Measurements from ENCODE around the gene MADCAM1.
A peak's percentile ranks its signal among the peaks of the same experiment; 100 is the strongest.

The MADCAM1 gene

DNA sequence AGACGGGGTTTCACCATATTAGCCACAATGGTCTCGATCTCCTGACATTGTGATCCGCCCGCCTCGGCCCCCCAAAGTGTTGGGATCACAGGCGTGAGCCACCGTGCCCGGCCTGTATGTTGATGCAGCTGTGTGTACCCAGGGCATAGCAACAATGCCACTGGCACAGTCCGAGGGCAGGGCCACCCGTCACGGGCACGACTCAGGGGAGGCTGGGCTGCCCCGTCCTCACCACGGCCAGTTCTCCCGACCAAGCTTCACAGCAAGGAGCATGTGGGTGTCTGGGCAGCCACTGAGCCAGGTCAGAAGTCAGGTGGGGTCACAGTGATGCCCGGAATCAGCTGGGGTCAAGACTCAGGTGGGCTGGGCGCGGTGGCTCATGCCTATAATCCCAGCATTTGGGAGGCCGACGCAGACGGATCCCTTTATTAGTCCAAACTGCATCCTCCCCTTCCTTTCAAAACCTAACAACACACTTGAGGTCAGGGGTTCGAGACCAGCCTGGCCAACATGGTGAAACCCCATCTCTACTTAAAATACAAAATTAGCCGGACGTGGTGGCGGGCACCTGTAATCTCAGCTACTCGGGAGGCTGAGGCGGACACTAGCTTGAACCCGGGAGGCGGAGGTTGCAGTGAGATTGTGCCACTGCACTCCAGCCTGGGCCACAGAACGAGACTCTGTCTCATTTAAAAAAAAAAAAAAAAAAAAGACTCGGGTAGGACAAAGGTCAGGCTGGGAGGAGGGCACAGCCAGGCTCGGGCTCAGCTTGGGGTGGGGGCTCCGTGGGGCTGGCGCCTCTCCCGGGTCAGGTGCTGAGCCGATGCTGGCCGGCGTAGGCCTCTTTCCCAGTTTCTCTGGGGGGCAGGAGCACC, 34.1 kb downstream of the MADCAM1 start:
- DNase-seq (ENCODE audit: insufficient read length, low spot score) (no peak), FAIRE-seq (no peak)
- TF ChIP-seq PAX5 (IDR thresholded peaks at IDR 0.05; ENCODE audit: insufficient read depth, low read length, severe bottlenecking) (no peak), POLR2A (IDR thresholded peaks at IDR 0.05; ENCODE audit: low read depth, low read length) (no peak), TAF1 (IDR thresholded peaks at IDR 0.05; ENCODE audit: low read depth, low read length) (no peak), SPI1 (IDR thresholded peaks at IDR 0.05; ENCODE audit: low read depth, low read length) (no peak), POU2F2 (IDR thresholded peaks at IDR 0.05; ENCODE audit: low read depth, low read length) (no peak), POLR2AphosphoS5 (IDR thresholded peaks at IDR 0.05; ENCODE audit: low read depth, low read length) (no peak)

DNA sequence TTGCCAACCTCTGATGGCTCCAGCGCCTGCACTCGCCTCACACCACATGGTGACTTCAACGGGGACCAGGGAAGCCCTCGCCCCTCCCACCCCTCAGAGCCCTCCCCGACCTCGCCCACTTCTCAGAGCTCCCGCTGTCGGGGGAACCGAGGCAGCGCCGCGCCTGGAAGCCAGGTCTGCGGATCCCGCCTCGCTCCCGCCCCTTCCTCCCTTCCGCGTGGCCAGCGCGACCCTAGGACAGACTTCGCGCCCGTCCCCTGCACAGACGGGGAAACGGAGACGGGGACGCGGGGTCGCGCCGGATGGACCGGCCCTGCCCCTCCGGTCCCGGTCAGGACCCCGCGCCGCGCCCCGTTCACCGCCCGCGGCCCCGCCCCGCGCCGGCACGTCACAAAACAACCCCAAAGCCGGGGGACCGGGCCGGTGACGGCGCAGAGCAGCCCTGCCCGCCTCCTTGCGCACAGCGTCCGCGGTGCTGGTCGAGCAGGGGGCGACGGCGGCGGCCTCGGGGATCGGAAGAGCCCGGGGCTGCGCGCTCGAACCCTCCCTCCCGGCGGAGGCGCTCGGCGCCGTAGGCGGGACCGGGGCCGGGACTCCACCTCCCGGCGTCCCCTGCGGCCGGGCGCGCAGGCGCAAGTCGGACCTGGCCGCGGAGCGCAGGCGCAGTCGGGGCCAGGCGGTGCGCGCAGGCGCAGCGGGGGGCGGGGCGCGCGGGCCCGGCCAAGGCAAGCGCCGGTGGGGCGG, 34.9 kb downstream of the MADCAM1 start:
- FAIRE-seq: peak; percentile 97
- DNase-seq (ENCODE audit: insufficient read length, low spot score): peak; percentile 99
- no peak for TF ChIP-seq SPI1 (IDR thresholded peaks at IDR 0.05; ENCODE audit: low read depth, low read length)
- no peak for TF ChIP-seq PAX5 (IDR thresholded peaks at IDR 0.05; ENCODE audit: insufficient read depth, low read length, severe bottlenecking)
- TF ChIP-seq POLR2AphosphoS5 (IDR thresholded peaks at IDR 0.05; ENCODE audit: low read depth, low read length): no peak
- 0 out of 2 replicates have a peak, but pooled peaks have one; percentile 22 for TF ChIP-seq POLR2A (IDR thresholded peaks at IDR 0.05; ENCODE audit: low read depth, low read length)
- 0 out of 2 replicates have a peak, but pooled peaks have one; percentile 15 for TF ChIP-seq POU2F2 (IDR thresholded peaks at IDR 0.05; ENCODE audit: low read depth, low read length)
- peak; percentile 44; the same call in 1 of the 2 replicates for TF ChIP-seq TAF1 (IDR thresholded peaks at IDR 0.05; ENCODE audit: low read depth, low read length)

DNA sequence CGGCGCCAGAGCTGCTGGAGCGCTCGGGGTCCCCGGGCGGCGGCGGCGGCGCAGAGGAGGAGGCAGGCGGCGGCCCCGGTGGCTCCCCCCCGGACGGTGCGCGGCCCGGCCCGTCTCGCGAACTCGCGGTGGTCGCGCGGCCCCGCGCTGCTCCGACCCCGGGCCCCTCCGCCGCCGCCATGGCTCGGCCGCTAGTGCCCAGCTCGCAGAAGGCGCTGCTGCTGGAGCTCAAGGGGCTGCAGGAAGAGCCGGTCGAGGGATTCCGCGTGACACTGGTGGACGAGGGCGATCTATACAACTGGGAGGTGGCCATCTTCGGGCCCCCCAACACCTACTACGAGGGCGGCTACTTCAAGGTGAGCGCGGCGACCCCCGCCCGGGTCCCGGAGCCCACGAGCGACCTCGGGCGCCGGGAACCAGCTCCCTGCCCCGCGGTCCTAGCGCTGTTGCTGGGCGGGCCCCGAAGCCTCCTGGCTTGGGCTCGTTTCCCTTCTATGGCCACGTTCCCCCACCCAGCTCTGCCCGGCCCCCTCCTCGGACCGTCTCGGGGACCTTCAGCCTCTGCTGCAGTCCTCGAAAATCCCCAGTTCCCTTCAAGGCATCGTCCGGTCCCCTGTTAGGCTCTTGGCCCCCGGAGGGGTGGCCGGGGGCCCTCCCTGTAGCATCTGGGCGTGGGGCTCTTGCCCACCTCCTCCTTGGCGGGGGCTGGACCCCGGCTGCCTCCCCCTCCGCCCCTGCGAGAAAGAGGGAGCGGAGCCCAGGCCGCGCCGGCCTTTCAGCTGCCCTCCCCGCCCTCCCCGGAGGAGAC, 35.7 kb downstream of the MADCAM1 start, which contains the start of gene CDC34:
CDC34 (plus strand) TSS at position 8 of the 808 bp plus-strand sequence; CDS start at position 180, 172 bp downstream.
- no peak for TF ChIP-seq PAX5 (IDR thresholded peaks at IDR 0.05; ENCODE audit: insufficient read depth, low read length, severe bottlenecking)
- TF ChIP-seq POLR2A (IDR thresholded peaks at IDR 0.05; ENCODE audit: low read depth, low read length): no peak
- TF ChIP-seq SPI1 (IDR thresholded peaks at IDR 0.05; ENCODE audit: low read depth, low read length): no peak
- no peak for TF ChIP-seq POU2F2 (IDR thresholded peaks at IDR 0.05; ENCODE audit: low read depth, low read length)
- TF ChIP-seq TAF1 (IDR thresholded peaks at IDR 0.05; ENCODE audit: low read depth, low read length): no peak
- no peak for TF ChIP-seq POLR2AphosphoS5 (IDR thresholded peaks at IDR 0.05; ENCODE audit: low read depth, low read length)
- FAIRE-seq (peak; percentile 5), DNase-seq (ENCODE audit: insufficient read length, low spot score) (peak; percentile 65)

DNA sequence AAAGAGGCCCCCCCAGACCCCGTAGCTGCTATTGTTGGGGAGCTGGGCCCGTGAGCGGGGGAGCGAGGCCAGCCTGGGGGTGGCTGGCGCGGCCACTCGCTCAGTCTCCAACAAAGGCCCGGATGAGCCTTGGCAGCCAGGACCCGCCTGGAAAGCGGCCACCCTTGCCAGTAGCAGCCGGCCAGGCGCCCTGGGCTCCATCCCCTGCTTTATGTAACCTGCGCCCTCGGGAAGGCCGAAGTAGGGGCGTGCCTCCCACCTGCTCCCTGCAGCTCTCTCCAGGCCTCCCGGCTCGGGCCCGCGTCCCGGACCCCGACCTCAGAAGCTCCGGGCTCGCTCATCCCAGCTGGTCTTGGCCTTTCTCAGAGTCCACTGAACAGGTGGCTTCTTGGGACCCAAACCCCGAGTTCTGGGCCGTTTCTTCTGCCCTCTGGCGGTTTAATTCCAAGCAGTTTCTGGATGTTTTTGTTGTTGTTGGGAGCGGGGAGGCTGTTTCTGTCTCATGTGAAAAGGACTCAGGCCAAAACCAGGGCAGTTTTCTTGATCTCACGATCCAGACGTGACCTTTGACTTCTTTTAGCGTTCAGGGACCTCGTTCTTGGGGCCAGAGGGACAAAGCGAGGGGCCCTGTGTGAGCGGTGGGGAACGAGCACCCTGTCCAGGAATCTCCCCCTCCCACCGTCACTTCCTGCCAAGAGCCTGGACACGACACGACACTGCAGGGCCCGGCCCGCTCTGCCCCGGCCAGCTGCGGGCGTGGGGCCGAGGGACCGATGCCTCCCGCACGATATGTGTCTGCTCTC, 36.5 kb downstream of the MADCAM1 start:
- FAIRE-seq (peak; percentile 69), DNase-seq (ENCODE audit: insufficient read length, low spot score) (no peak)
- TF ChIP-seq POLR2A (IDR thresholded peaks at IDR 0.05; ENCODE audit: low read depth, low read length): no peak
- TF ChIP-seq POLR2AphosphoS5 (IDR thresholded peaks at IDR 0.05; ENCODE audit: low read depth, low read length): no peak
- no peak for TF ChIP-seq TAF1 (IDR thresholded peaks at IDR 0.05; ENCODE audit: low read depth, low read length)
- no peak for TF ChIP-seq PAX5 (IDR thresholded peaks at IDR 0.05; ENCODE audit: insufficient read depth, low read length, severe bottlenecking)
- TF ChIP-seq SPI1 (IDR thresholded peaks at IDR 0.05; ENCODE audit: low read depth, low read length): no peak
- TF ChIP-seq POU2F2 (IDR thresholded peaks at IDR 0.05; ENCODE audit: low read depth, low read length): no peak

DNA sequence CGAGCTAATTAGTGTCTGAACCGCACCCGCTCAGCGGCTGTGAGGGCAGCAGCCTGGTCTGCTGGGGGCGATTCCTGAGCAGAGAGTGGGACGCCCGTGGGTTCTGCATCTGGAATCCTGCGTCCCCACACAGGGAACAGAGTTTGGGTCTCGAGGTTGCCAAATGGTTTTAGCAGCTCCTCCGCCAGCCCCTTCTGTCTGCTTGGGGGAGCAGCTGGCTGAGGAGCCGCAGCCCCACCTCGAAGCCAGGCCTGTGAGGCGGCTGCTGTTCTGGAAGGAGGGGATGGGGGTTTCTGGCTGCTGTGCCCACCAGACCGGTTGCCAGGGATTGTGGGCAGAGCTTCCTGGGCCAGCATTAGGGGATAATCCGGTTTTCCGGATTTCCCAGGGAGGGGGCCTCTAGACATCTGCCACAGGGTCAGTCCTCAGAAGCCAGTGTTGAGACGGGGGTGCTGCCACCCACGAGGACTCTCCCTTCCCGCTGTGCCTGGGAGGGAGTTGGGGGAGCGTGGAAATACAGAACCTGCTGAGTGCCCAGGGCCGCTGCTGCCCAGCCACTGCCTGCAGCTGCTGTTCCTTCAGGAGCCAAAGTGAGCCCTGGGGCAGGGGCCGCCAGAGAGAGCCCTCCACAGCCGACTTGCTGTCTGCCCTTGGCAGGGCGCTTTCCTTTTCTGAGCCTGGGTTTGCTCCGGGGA, 37.2 kb downstream of the MADCAM1 start:
- TF ChIP-seq POU2F2 (IDR thresholded peaks at IDR 0.05; ENCODE audit: low read depth, low read length) (no peak), PAX5 (IDR thresholded peaks at IDR 0.05; ENCODE audit: insufficient read depth, low read length, severe bottlenecking) (no peak), TAF1 (IDR thresholded peaks at IDR 0.05; ENCODE audit: low read depth, low read length) (no peak), POLR2AphosphoS5 (IDR thresholded peaks at IDR 0.05; ENCODE audit: low read depth, low read length) (no peak), SPI1 (IDR thresholded peaks at IDR 0.05; ENCODE audit: low read depth, low read length) (no peak), POLR2A (IDR thresholded peaks at IDR 0.05; ENCODE audit: low read depth, low read length) (no peak)
- no peak for FAIRE-seq
- no peak for DNase-seq (ENCODE audit: insufficient read length, low spot score)

DNA sequence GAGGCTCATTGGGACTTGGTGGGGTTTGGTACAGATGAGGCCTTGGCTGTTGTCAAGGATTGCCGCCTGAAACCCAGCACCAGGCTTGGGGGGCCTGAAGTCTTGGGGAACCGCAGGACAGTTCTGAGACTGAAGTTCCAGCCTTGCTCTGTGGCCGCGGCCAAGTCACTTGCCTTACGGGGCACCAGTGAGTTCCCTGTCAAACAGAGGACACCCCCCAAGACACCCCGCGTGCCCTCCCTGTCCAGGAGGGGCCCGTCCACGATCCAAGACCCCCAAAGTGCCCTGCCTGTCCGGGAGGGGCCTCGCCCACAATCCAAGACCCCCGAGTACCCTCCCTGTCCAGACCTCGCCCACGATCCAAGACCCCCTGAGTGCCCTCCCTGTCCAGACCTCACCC, 37.8 kb downstream of the MADCAM1 start:
- no peak for TF ChIP-seq POU2F2 (IDR thresholded peaks at IDR 0.05; ENCODE audit: low read depth, low read length)
- TF ChIP-seq SPI1 (IDR thresholded peaks at IDR 0.05; ENCODE audit: low read depth, low read length): no peak
- TF ChIP-seq POLR2AphosphoS5 (IDR thresholded peaks at IDR 0.05; ENCODE audit: low read depth, low read length): no peak
- TF ChIP-seq POLR2A (IDR thresholded peaks at IDR 0.05; ENCODE audit: low read depth, low read length): no peak
- no peak for TF ChIP-seq PAX5 (IDR thresholded peaks at IDR 0.05; ENCODE audit: insufficient read depth, low read length, severe bottlenecking)
- no peak for TF ChIP-seq TAF1 (IDR thresholded peaks at IDR 0.05; ENCODE audit: low read depth, low read length)
- DNase-seq (ENCODE audit: insufficient read length, low spot score) (no peak), FAIRE-seq (no peak)

DNA sequence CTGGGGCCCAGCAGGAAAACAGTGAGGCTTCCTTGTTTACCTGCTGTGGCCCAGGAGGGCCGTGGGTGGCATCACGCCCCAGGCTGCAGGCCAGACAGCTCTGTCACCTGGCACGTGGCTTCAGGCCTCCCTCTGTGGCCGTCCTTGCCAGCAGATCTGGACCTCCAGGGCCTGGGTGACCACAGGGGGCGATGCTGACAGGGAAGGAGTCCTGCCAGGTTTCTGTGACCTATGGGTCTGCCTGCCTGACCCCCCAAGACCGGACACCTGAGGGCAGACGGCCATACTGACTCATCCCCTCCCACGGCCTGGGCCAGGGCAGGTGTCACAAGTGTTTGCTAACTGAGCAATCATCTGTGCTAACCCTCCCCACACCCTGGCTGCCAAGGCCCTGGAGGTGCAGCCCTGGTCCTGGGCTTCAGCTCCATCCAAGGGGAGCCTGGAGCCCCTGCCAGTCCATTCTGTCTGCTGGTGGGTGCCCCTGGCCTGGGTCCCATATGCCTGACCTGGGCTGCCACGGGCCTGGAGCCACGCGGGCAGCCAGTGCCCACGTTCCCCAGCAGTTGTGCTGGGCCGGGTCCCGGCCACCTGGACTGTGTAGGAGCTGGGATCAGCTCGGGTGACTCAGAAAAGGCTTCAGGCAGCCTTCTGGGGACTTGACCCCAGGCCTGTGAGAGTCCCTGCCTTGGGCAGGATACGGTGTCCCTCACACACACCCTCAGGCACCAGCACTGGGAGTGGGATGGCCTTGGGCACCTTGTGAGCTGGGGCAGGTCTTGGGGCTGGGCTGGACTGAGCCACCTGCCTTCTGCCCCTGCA, 38.9 kb downstream of the MADCAM1 start:
- FAIRE-seq (no peak), DNase-seq (ENCODE audit: insufficient read length, low spot score) (no peak)
- no peak for TF ChIP-seq POU2F2 (IDR thresholded peaks at IDR 0.05; ENCODE audit: low read depth, low read length)
- TF ChIP-seq PAX5 (IDR thresholded peaks at IDR 0.05; ENCODE audit: insufficient read depth, low read length, severe bottlenecking): no peak
- no peak for TF ChIP-seq POLR2AphosphoS5 (IDR thresholded peaks at IDR 0.05; ENCODE audit: low read depth, low read length)
- no peak for TF ChIP-seq SPI1 (IDR thresholded peaks at IDR 0.05; ENCODE audit: low read depth, low read length)
- no peak for TF ChIP-seq TAF1 (IDR thresholded peaks at IDR 0.05; ENCODE audit: low read depth, low read length)
- no peak for TF ChIP-seq POLR2A (IDR thresholded peaks at IDR 0.05; ENCODE audit: low read depth, low read length)
